Peyer's patch (tissue), 4 donors: ENCODE measurements around the gene MRPL17. TPM values are rescaled to one million over a fixed set of nuclear protein-coding genes. Genes with fewer than 3 reads are reported as not detected.

Experiments
- DNase-seq, 3 donors: peaks; one replicate each; pipeline ENCODE4 v3.0.0-alpha.2; 2017 to 2019
- H3K27ac ChIP-seq, 4 donors: fragments of 200-600 bp; sonication (generic); one replicate each; pipeline ENCODE4 v1.5.1; 2016 to 2019
- H3K27me3 ChIP-seq, 2 donors: fragments of 200-600 bp; sonication (generic); one replicate each; pipeline ENCODE4 v1.5.1; 2019
- H3K36me3 ChIP-seq, 3 donors: fragments of 200-600 bp; sonication (generic); one replicate each; pipeline ENCODE4 v1.5.1; 2016 to 2019
- H3K4me1 ChIP-seq, 4 donors: fragments of 200-600 bp; sonication (generic); one replicate each; pipeline ENCODE4 v1.5.1; 2016 to 2019
- H3K4me3 ChIP-seq, 4 donors: fragments of 200-600 bp; sonication (generic); 1 replicate in 3 of 4; 2 replicates in 1 of 4; pipeline ENCODE4 v1.5.1; 2016 to 2019; ENCODE audit warnings: mild to moderate bottlenecking in 1 of 4
- H3K9me3 ChIP-seq, 4 donors: fragments of 200-600 bp; sonication (generic); one replicate each; pipeline ENCODE4 v1.5.1; 2016 to 2019; ENCODE audit warnings: mild to moderate bottlenecking in 1 of 4
- POLR2A ChIP-seq, 2 donors: fragments of 450-650 bp; IDR thresholded peaks; one replicate each; pipeline ENCODE4 v1.5.1; 2017; ENCODE audit warnings: antibody characterized with exemption in 2 of 2, mild to moderate bottlenecking in 2 of 2, moderate library complexity in 2 of 2
- total RNA-seq, 4 donors: library from RNA; depleted of rRNA; stranded (reverse); fragments of >200 nt; gene quantifications; one replicate each; pipeline ENCODE4 v1.1.0, GENCODE V29; 2016
- TF ChIP-seq, protein P1 (sequence below), 6 experiments: fragments of 450-650 bp in 4 of 6; fragments of 200-600 bp in 2 of 6; sonication (generic) in 1 of 6; IDR thresholded peaks; one replicate each; pipeline ENCODE4 v1.5.1; 2017 to 2019; ENCODE audit warnings: antibody characterized with exemption in 6 of 6, mild to moderate bottlenecking in 3 of 6, moderate library complexity in 1 of 6

MRPL17 gene
- total RNA-seq, 4 donors from 2014 or later = 6.1 to 20.8 (median 16.6) TPM

DNA sequence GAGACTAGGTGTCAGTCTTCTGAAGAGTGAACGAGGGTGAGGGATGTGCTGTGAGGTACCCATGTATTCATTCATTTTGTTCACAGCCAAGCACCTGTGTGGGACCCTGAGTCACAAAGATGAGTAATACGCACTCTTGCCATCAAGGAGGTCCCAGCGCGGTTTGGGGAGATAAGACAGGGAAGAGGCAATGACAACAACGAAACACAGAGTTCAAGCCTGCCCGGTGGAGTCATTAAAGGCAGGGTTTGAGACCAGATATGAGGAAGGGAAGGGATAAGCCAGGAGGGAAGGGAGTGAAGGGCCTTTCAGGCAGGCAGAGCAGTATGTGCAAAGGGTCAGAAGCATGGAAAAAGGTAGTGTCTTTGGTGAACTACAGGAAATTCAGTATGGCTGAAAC is 32.2 kb downstream of the MRPL17 start:
- no peak for DNase-seq
- Histone ChIP-seq H3K36me3 (no peaks in the 10 kb centered on the region), H3K27ac (no peak overlapping the region), H3K4me3 (no peak overlapping the region), H3K9me3 (no peaks in the 10 kb centered on the region), H3K4me1 (peaks cover 0 to 26% (median 14%) of the 10 kb centered on the region in 4 donors), H3K27me3 (no peaks in the 10 kb centered on the region)
- TF ChIP-seq, protein P1, sequence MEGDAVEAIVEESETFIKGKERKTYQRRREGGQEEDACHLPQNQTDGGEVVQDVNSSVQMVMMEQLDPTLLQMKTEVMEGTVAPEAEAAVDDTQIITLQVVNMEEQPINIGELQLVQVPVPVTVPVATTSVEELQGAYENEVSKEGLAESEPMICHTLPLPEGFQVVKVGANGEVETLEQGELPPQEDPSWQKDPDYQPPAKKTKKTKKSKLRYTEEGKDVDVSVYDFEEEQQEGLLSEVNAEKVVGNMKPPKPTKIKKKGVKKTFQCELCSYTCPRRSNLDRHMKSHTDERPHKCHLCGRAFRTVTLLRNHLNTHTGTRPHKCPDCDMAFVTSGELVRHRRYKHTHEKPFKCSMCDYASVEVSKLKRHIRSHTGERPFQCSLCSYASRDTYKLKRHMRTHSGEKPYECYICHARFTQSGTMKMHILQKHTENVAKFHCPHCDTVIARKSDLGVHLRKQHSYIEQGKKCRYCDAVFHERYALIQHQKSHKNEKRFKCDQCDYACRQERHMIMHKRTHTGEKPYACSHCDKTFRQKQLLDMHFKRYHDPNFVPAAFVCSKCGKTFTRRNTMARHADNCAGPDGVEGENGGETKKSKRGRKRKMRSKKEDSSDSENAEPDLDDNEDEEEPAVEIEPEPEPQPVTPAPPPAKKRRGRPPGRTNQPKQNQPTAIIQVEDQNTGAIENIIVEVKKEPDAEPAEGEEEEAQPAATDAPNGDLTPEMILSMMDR (IDR thresholded peaks at IDR 0.05) = no peak
- TF ChIP-seq POLR2A (IDR thresholded peaks at IDR 0.05) = no peak

DNA sequence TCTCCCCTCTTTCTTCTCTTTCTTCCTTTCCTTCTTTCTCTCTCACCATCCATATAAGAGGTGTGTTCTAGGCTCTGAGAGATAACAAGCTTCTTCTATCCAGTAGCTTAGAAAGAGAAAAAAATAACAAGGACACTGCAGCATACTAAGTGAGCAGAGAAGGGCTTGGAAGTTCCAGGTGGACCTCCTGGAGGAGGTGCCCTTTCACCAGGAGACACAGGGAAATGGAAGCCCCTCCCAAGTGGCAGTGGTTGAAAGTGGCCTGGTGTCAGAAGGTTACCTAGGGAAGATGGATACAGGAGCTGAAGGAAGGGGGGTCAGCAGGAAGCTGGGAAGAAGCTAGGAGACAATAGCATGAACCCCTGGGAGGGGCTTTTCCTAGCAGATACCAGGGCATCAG is 33.0 kb downstream of the MRPL17 start:
- H3K4me3 ChIP-seq = no peak overlapping the region
- no peak overlapping the region for H3K27ac ChIP-seq
- TF ChIP-seq, protein P1 (IDR thresholded peaks at IDR 0.05) = no peak
- TF ChIP-seq POLR2A (IDR thresholded peaks at IDR 0.05) = no peak
- no peaks in the 10 kb centered on the region for H3K27me3 ChIP-seq
- H3K4me1 ChIP-seq = peaks cover 0 to 28% (median 18%) of the 10 kb centered on the region in 4 donors
- no peaks in the 10 kb centered on the region for H3K9me3 ChIP-seq
- no peaks in the 10 kb centered on the region for H3K36me3 ChIP-seq
- no peak for DNase-seq

DNA sequence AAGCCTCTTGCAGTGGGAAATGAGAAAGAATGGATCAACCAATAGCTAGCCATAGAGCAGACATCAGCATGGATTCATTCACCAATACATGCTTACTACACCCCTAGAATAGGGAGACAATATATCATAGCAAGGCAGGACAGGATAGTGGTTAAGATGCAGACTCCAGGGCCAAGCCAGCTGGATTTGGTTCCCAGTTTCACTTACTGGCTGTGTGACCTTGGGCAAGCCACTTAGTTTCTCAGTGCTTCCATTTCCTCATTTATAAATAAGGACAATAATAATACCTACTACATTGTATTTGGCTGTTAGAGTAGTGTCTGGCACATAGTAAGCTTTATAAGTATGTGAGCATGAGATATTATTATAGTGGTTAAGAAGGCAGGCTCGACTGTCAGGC is 34.6 kb downstream of the MRPL17 start:
- no peak for DNase-seq
- H3K27me3 ChIP-seq = no peaks in the 10 kb centered on the region
- no peaks in the 10 kb centered on the region for H3K9me3 ChIP-seq
- peak overlapping the region in 1 of 4 donors; percentile 15 for H3K27ac ChIP-seq
- peaks cover 0 to 28% (median 18%) of the 10 kb centered on the region in 4 donors for H3K4me1 ChIP-seq
- no peak overlapping the region for H3K4me3 ChIP-seq
- no peaks in the 10 kb centered on the region for H3K36me3 ChIP-seq
- TF ChIP-seq POLR2A (IDR thresholded peaks at IDR 0.05) = no peak
- TF ChIP-seq, protein P1 (IDR thresholded peaks at IDR 0.05) = no peak

DNA sequence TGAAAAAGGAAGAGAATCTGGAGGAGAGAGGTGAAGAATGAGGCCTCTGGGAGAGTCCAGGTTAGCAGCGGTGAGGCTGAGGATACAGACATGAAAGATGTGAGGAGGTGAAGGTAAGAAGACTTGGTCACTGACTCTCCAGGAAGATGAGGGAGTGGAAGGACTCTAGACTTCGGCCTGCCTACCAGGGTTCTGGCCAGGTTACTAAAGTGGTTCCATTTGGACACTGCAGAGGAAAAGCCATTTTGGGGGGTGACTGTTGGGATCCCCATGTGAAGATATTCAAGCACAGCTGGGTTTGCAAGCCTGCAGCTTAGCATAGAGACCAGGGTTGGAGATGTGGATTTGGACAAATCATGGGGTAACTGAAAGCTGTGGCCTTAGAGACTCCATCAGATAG is 35.3 kb downstream of the MRPL17 start:
- DNase-seq = no peak
- Histone ChIP-seq H3K9me3 (no peaks in the 10 kb centered on the region), H3K4me3 (no peak overlapping the region), H3K27me3 (no peaks in the 10 kb centered on the region), H3K27ac (peak overlapping the region in 3 of 4 donors; percentile 63 to 72 (median 70)), H3K36me3 (no peaks in the 10 kb centered on the region), H3K4me1 (peaks cover 0 to 28% (median 18%) of the 10 kb centered on the region in 4 donors)
- TF ChIP-seq, protein P1 (IDR thresholded peaks at IDR 0.05) = no peak
- no peak for TF ChIP-seq POLR2A (IDR thresholded peaks at IDR 0.05)

DNA sequence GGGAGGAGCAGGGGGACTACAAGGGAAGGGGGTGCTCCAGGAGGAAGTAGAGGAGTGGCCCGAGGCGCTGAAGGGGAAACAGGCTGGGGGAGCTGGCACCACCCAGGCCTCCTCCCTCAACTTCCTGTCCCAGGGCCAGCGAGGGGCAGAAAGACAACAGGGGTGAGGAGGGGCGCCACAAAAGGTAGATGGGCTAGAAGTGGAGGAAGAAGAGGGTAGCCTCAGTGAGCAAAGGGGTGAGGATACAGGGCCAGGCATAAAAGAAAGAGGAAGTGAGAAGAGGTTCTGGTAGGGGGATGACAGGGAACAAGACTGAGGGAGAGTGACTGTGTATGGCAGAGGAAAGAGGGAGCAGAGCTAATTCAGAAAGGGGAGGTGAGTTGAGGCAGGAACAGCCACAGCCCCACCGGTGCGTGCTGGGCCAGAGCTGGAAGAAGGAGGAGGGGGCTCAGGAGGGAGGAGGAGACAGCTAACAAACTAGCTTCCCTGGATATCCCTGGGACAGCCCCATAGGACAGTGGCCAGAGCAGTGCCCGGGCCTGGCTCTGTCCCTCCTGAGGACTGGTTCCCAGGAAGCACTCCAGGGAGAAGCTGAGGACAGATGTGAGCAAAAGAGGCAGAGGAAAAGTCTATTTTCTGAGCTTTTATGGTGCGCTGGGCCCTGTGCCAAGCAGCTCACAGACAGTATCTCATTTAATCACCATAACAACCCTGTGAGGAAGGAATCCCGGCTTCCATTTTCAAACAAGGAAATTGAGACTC is 36.0 kb downstream of the MRPL17 start:
- no peaks in the 10 kb centered on the region for H3K9me3 ChIP-seq
- peak overlapping the region; percentile 57 to 72 (median 66) for H3K27ac ChIP-seq
- H3K36me3 ChIP-seq = no peaks in the 10 kb centered on the region
- TF ChIP-seq, protein P1 (IDR thresholded peaks at IDR 0.05) = no peak
- TF ChIP-seq POLR2A (IDR thresholded peaks at IDR 0.05) = no peak
- H3K4me3 ChIP-seq = no peak overlapping the region
- DNase-seq = peak in 2 of 3 donors; percentile 69 to 70
- peaks cover 0 to 28% (median 18%) of the 10 kb centered on the region in 4 donors for H3K4me1 ChIP-seq
- H3K27me3 ChIP-seq = no peaks in the 10 kb centered on the region
